GM23338 (cell line): ENCODE measurements around the gene NFATC1. TPM values are rescaled to one million over a fixed set of nuclear protein-coding genes. Genes with fewer than 3 reads are reported as not detected.

Experiments
- ATAC-seq: fragments of 200-7000 bp; cut with Tn5 transposase; 3 replicates; pipeline ENCODE4 v1.9.1; 2020
- DNase-seq: peaks from one replicate; pipeline ENCODE4 v3.0.0-alpha.2; 2015; ENCODE audit warnings: low spot score
- H2AFZ ChIP-seq: fragments of 200-600 bp; sonication (generic); 2 replicates; pipeline ENCODE4 v1.8.0; 2016; ENCODE audit warnings: antibody characterized with exemption, mild to moderate bottlenecking, moderate library complexity
- H3F3A ChIP-seq: fragments of 200-600 bp; sonication (generic); replicated peaks from 2 replicates; pipeline ENCODE4 v1.8.0; 2017; ENCODE audit warnings: antibody characterized with exemption, mixed run types, low read depth
- H3K27ac ChIP-seq: fragments of 200-600 bp; sonication (generic); 2 replicates; pipeline ENCODE4 v1.6.1; 2016; ENCODE audit warnings: low read depth
- H3K27me3 ChIP-seq: fragments of 200-600 bp; sonication (generic); 2 replicates; pipeline ENCODE4 v1.8.0; 2016; ENCODE audit warnings: mild to moderate bottlenecking, mixed run types, moderate library complexity; ENCODE audit not compliant: insufficient read depth
- H3K36me3 ChIP-seq: fragments of 200-600 bp; sonication (generic); 2 replicates; pipeline ENCODE4 v1.8.0; 2016; ENCODE audit warnings: mild to moderate bottlenecking; ENCODE audit not compliant: insufficient read depth
- H3K4me1 ChIP-seq: fragments of 200-600 bp; sonication (generic); 2 replicates; pipeline ENCODE4 v1.8.0; 2016; ENCODE audit warnings: mild to moderate bottlenecking, moderate library complexity; ENCODE audit not compliant: insufficient read depth
- H3K4me2 ChIP-seq: fragments of 200-600 bp; sonication (generic); 2 replicates; pipeline ENCODE4 v1.7.1; 2017; ENCODE audit warnings: mixed run types
- H3K4me3 ChIP-seq: fragments of 200-600 bp; sonication (generic); 2 replicates; pipeline ENCODE4 v1.6.1; 2016; ENCODE audit warnings: mixed run types
- H3K79me2 ChIP-seq: fragments of 200-600 bp; sonication (generic); replicated peaks from 2 replicates; pipeline ENCODE4 v1.8.0; 2017; ENCODE audit warnings: mild to moderate bottlenecking; ENCODE audit not compliant: insufficient read depth
- H3K9me2 ChIP-seq: fragments of 200-600 bp; sonication (generic); 2 replicates; pipeline ENCODE4 v1.8.0; 2017; ENCODE audit not compliant: insufficient read depth
- H4K20me1 ChIP-seq: fragments of 200-600 bp; sonication (generic); replicated peaks from 2 replicates; pipeline ENCODE4 v1.8.0; 2017; ENCODE audit warnings: mild to moderate bottlenecking; ENCODE audit not compliant: insufficient read depth
- H3K27ac Mint-ChIP-seq: 2 replicates; pipeline ENCODE4 v1.8.0; 2020; ENCODE audit warnings: inconsistent platforms, mild to moderate bottlenecking, moderate library complexity, mixed read lengths
- H3K27me3 Mint-ChIP-seq: 3 replicates; pipeline ENCODE4 v1.8.0; 2022; ENCODE audit warnings: low read depth, mild to moderate bottlenecking, moderate library complexity, mixed read lengths, inconsistent platforms; ENCODE audit not compliant: insufficient read depth, poor library complexity
- H3K36me3 Mint-ChIP-seq: 3 replicates; pipeline ENCODE4 v1.8.0; 2021; ENCODE audit warnings: low read depth, mild to moderate bottlenecking, inconsistent platforms, moderate library complexity, mixed read lengths
- H3K4me1 Mint-ChIP-seq: 3 replicates; pipeline ENCODE4 v1.8.0; 2020; ENCODE audit warnings: mild to moderate bottlenecking, inconsistent platforms, mixed read lengths
- H3K4me3 Mint-ChIP-seq: 3 replicates; pipeline ENCODE4 v1.8.0; 2021; ENCODE audit warnings: moderate library complexity, mild to moderate bottlenecking, inconsistent platforms, mixed read lengths
- H3K9me3 Mint-ChIP-seq: 3 replicates; pipeline ENCODE4 v1.8.0; 2020; ENCODE audit warnings: moderate library complexity, mild to moderate bottlenecking, inconsistent platforms, mixed read lengths
- CREB1 ChIP-seq: fragments of 250-450 bp; sonication (Bioruptor Pico); IDR thresholded peaks from 2 replicates; pipeline ENCODE4 v1.5.0; 2020; ENCODE audit warnings: low read depth, mild to moderate bottlenecking, moderate library complexity
- CTCF ChIP-seq, 2 experiments: fragments of 200-600 bp in 1 of 2; sonication (generic) in 1 of 2; conservative IDR thresholded peaks; 2 replicates each; pipeline versions ENCODE4 v1.5.1 to v1.6.1; 2016 to 2017; ENCODE audit warnings: antibody characterized with exemption in 2 of 2, low read depth in 2 of 2, mild to moderate bottlenecking in 2 of 2, moderate library complexity in 1 of 2
- EZH2 ChIP-seq: fragments of 200-600 bp; sonication (generic); IDR thresholded peaks from one replicate; pipeline ENCODE4 v1.8.0; 2017; ENCODE audit warnings: antibody characterized with exemption, mild to moderate bottlenecking, low read depth; ENCODE audit not compliant: unreplicated experiment
- EZH2phosphoT487 ChIP-seq: fragments of 200-600 bp; sonication (generic); IDR thresholded peaks from one replicate; pipeline ENCODE4 v1.8.1; 2018; ENCODE audit warnings: antibody characterized with exemption; ENCODE audit not compliant: unreplicated experiment
- JUNB ChIP-seq: IDR thresholded peaks from one replicate; pipeline ENCODE4 v1.6.1; 2016; ENCODE audit warnings: antibody characterized with exemption; ENCODE audit not compliant: unreplicated experiment
- NANOG ChIP-seq: IDR thresholded peaks from 2 replicates; pipeline ENCODE4 v1.6.1; 2016; ENCODE audit warnings: antibody characterized with exemption, borderline replicate concordance
- POLR2AphosphoS5 ChIP-seq: IDR thresholded peaks from 2 replicates; pipeline ENCODE4 v1.6.1; 2016; ENCODE audit warnings: antibody characterized with exemption, low read depth
- STAT1 ChIP-seq: IDR thresholded peaks from one replicate; pipeline ENCODE4 v1.6.1; 2016; ENCODE audit warnings: antibody characterized with exemption; ENCODE audit not compliant: unreplicated experiment
- ZNF114 ChIP-seq: fragments of 250-450 bp; sonication (Bioruptor Pico); IDR thresholded peaks from 2 replicates; pipeline ENCODE4 v1.5.0; 2020; ENCODE audit warnings: mild to moderate bottlenecking, moderate library complexity
- ZNF331 ChIP-seq: fragments of 250-450 bp; sonication (Bioruptor Pico); IDR thresholded peaks from 2 replicates; pipeline ENCODE4 v1.5.0; 2020; ENCODE audit warnings: low read depth, mild to moderate bottlenecking, moderate library complexity
- polyA plus RNA-seq: library from polyadenylated mRNA; unstranded; fragments of >200 nt; fragmentation: Nextera tagmentation; extraction: Ambion mirVana; gene quantifications from 2 replicates; pipeline ENCODE4 v1.2.1, GENCODE V29; 2016
- total RNA-seq: library from RNA; depleted of rRNA; stranded (reverse); fragments of >200 nt; shearing (Covaris generic); gene quantifications from 2 replicates; pipeline ENCODE4 v1.2.3, GENCODE V29; 2014
- TF ChIP-seq, protein P1 (sequence below): IDR thresholded peaks from 2 replicates; pipeline ENCODE4 v1.6.1; 2016; ENCODE audit warnings: antibody characterized with exemption
- TF ChIP-seq, protein P2 (sequence below): fragments of 250-450 bp; sonication (Bioruptor Pico); IDR thresholded peaks from 2 replicates; pipeline ENCODE4 v1.5.0; 2020; ENCODE audit warnings: mild to moderate bottlenecking, moderate library complexity
- TF ChIP-seq, protein P3 (sequence below): IDR thresholded peaks from one replicate; pipeline ENCODE4 v1.6.1; 2018; ENCODE audit warnings: antibody characterized with exemption; ENCODE audit not compliant: unreplicated experiment

Gene NFATC1
- total and polyA plus RNA-seq, 2 experiments from 2014 or later, result 3.9 to 6.4 TPM

DNA sequence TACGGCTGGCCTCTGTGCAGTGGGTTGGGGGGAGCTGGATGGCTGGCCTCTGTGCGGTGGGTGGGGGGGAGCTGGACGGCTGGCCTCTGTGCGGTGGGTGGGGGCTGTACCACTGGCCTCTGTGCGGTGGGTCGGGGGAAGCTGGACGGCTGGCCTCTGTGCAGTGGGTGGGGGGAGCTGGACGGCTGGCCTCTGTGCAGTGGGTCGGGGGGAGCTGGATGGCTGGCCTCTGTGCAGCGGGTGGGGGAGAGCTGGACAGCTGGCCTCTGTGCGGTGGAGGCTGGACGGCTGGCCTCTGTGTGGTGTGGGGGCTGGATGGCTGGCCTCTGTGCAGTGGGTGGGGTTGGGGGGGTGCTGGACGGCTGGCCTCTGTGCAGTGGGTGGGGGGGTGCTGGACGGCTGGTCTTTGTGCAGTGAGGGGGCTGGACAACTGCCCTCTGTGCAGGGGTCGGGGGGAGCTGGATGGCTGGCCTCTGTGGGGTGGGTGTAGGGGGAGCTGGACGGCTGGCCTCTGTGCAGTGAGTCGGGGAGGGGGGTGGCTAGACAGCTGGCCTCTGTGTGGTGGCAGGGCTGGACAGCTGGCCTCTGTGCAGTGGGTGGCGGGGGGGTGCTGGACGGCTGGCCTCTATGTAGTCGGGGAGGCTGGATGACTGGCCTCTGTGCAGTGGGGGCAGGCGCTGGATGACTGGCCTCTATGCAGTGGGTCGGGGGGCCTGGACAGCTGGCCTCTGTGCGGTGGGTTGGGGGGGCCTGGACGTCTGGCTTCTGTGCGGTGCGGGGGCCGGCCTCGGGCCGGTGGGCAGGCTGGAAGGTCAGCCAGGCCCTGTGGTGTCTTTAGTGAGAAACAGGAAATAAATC lies 31.9 kb downstream of the NFATC1 start:
- H4K20me1 ChIP-seq, result no peaks in the 10 kb centered on the region
- peaks cover 17% of the 10 kb centered on the region for H3K27me3 Mint-ChIP-seq
- H3K27me3 ChIP-seq, result no peaks in the 10 kb centered on the region
- DNase-seq (no peak), ATAC-seq (no peak)
- H3K79me2 ChIP-seq, result no peaks in the 10 kb centered on the region
- no peaks in the 10 kb centered on the region for H3K36me3 ChIP-seq
- H3K4me1 Mint-ChIP-seq, result peaks cover 8% of the 10 kb centered on the region; the same call in 2 of the 3 replicates
- TF ChIP-seq CTCF (conservative IDR thresholded peaks at IDR 0.05; ENCODE audit: low read depth in 2 of 2), result no peak
- no peak for TF ChIP-seq STAT1
- TF ChIP-seq, protein P1, sequence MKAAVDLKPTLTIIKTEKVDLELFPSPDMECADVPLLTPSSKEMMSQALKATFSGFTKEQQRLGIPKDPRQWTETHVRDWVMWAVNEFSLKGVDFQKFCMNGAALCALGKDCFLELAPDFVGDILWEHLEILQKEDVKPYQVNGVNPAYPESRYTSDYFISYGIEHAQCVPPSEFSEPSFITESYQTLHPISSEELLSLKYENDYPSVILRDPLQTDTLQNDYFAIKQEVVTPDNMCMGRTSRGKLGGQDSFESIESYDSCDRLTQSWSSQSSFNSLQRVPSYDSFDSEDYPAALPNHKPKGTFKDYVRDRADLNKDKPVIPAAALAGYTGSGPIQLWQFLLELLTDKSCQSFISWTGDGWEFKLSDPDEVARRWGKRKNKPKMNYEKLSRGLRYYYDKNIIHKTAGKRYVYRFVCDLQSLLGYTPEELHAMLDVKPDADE, result no peak
- no peak for TF ChIP-seq EZH2
- TF ChIP-seq, protein P2, sequence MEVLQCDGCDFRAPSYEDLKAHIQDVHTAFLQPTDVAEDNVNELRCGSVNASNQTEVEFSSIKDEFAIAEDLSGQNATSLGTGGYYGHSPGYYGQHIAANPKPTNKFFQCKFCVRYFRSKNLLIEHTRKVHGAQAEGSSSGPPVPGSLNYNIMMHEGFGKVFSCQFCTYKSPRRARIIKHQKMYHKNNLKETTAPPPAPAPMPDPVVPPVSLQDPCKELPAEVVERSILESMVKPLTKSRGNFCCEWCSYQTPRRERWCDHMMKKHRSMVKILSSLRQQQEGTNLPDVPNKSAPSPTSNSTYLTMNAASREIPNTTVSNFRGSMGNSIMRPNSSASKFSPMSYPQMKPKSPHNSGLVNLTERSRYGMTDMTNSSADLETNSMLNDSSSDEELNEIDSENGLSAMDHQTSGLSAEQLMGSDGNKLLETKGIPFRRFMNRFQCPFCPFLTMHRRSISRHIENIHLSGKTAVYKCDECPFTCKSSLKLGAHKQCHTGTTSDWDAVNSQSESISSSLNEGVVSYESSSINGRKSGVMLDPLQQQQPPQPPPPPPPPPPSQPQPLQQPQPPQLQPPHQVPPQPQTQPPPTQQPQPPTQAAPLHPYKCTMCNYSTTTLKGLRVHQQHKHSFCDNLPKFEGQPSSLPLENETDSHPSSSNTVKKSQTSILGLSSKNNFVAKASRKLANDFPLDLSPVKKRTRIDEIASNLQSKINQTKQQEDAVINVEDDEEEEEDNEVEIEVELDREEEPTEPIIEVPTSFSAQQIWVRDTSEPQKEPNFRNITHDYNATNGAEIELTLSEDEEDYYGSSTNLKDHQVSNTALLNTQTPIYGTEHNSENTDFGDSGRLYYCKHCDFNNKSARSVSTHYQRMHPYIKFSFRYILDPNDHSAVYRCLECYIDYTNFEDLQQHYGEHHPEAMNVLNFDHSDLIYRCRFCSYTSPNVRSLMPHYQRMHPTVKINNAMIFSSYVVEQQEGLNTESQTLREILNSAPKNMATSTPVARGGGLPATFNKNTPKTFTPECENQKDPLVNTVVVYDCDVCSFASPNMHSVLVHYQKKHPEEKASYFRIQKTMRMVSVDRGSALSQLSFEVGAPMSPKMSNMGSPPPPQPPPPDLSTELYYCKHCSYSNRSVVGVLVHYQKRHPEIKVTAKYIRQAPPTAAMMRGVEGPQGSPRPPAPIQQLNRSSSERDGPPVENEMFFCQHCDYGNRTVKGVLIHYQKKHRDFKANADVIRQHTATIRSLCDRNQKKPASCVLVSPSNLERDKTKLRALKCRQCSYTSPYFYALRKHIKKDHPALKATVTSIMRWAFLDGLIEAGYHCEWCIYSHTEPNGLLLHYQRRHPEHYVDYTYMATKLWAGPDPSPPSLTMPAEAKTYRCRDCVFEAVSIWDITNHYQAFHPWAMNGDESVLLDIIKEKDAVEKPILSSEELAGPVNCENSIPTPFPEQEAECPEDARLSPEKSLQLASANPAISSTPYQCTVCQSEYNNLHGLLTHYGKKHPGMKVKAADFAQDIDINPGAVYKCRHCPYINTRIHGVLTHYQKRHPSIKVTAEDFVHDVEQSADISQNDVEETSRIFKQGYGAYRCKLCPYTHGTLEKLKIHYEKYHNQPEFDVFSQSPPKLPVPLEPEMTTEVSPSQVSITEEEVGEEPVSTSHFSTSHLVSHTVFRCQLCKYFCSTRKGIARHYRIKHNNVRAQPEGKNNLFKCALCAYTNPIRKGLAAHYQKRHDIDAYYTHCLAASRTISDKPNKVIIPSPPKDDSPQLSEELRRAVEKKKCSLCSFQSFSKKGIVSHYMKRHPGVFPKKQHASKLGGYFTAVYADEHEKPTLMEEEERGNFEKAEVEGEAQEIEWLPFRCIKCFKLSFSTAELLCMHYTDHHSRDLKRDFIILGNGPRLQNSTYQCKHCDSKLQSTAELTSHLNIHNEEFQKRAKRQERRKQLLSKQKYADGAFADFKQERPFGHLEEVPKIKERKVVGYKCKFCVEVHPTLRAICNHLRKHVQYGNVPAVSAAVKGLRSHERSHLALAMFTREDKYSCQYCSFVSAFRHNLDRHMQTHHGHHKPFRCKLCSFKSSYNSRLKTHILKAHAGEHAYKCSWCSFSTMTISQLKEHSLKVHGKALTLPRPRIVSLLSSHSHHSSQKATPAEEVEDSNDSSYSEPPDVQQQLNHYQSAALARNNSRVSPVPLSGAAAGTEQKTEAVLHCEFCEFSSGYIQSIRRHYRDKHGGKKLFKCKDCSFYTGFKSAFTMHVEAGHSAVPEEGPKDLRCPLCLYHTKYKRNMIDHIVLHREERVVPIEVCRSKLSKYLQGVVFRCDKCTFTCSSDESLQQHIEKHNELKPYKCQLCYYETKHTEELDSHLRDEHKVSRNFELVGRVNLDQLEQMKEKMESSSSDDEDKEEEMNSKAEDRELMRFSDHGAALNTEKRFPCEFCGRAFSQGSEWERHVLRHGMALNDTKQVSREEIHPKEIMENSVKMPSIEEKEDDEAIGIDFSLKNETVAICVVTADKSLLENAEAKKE (CRISPR knock-in tag), result no peak
- TF ChIP-seq, protein P3, sequence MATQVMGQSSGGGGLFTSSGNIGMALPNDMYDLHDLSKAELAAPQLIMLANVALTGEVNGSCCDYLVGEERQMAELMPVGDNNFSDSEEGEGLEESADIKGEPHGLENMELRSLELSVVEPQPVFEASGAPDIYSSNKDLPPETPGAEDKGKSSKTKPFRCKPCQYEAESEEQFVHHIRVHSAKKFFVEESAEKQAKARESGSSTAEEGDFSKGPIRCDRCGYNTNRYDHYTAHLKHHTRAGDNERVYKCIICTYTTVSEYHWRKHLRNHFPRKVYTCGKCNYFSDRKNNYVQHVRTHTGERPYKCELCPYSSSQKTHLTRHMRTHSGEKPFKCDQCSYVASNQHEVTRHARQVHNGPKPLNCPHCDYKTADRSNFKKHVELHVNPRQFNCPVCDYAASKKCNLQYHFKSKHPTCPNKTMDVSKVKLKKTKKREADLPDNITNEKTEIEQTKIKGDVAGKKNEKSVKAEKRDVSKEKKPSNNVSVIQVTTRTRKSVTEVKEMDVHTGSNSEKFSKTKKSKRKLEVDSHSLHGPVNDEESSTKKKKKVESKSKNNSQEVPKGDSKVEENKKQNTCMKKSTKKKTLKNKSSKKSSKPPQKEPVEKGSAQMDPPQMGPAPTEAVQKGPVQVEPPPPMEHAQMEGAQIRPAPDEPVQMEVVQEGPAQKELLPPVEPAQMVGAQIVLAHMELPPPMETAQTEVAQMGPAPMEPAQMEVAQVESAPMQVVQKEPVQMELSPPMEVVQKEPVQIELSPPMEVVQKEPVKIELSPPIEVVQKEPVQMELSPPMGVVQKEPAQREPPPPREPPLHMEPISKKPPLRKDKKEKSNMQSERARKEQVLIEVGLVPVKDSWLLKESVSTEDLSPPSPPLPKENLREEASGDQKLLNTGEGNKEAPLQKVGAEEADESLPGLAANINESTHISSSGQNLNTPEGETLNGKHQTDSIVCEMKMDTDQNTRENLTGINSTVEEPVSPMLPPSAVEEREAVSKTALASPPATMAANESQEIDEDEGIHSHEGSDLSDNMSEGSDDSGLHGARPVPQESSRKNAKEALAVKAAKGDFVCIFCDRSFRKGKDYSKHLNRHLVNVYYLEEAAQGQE, result no peak
- no peak for TF ChIP-seq ZNF114 (CRISPR knock-in tag)
- TF ChIP-seq POLR2AphosphoS5, result no peak
- TF ChIP-seq ZNF331, result no peak
- no peak for TF ChIP-seq EZH2phosphoT487
- TF ChIP-seq JUNB, result no peak
- TF ChIP-seq NANOG, result no peak
- no peak for TF ChIP-seq CREB1 (CRISPR knock-in tag)
- no peaks in the 10 kb centered on the region for H3K9me2 ChIP-seq
- H3K27ac Mint-ChIP-seq, result no peak overlapping the region
- H2AFZ ChIP-seq, result no peak overlapping the region
- H3F3A ChIP-seq, result peaks cover 7% of the 10 kb centered on the region; the same call in 1 of the 2 replicates
- no peak overlapping the region for H3K4me3 Mint-ChIP-seq
- H3K27ac ChIP-seq, result no peak overlapping the region
- H3K36me3 Mint-ChIP-seq, result no peaks in the 10 kb centered on the region; the same call in 2 of the 3 replicates
- H3K4me2 ChIP-seq, result no peak overlapping the region
- H3K4me1 ChIP-seq, result no peaks in the 10 kb centered on the region
- peaks cover 4% of the 10 kb centered on the region; the same call in 2 of the 3 replicates for H3K9me3 Mint-ChIP-seq
- H3K4me3 ChIP-seq, result no peak overlapping the region
